HL-60 (cell line): ENCODE results near the gene KCNF1.

ENCODE experiments used
- DNase-seq, 2 experiments: peaks; one replicate each; pipeline ENCODE4 v3.0.0-alpha.2; 2010 to 2020; ENCODE audit warnings: low read depth in 1 of 2, low spot score in 1 of 2
- H3K27ac ChIP-seq: fragments of 250-450 bp; sonication (Bioruptor Pico); replicated peaks from 2 replicates; pipeline ENCODE4 v1.5.1; 2020; ENCODE audit warnings: mild to moderate bottlenecking, moderate library complexity
- H3K27me3 ChIP-seq: fragments of 250-450 bp; sonication (Bioruptor Pico); 2 replicates; pipeline ENCODE4 v1.5.1; 2021; ENCODE audit warnings: mild to moderate bottlenecking, moderate library complexity; ENCODE audit not compliant: insufficient read depth, poor library complexity, severe bottlenecking
- H3K4me3 ChIP-seq: replicated peaks from 2 replicates; pipeline ENCODE4 v1.5.1; 2011; ENCODE audit warnings: mild to moderate bottlenecking, control low read depth, low read length; ENCODE audit not compliant: insufficient read depth
- GABPA ChIP-seq: IDR thresholded peaks from 2 replicates; pipeline ENCODE4 v1.6.1; 2012; ENCODE audit warnings: low read depth
- POLR2AphosphoS5 ChIP-seq: IDR thresholded peaks from 2 replicates; pipeline ENCODE4 v1.6.1; 2012; ENCODE audit warnings: low read depth
- REST ChIP-seq: IDR thresholded peaks from 2 replicates; pipeline ENCODE4 v1.6.1; 2012; ENCODE audit warnings: low read depth; ENCODE audit not compliant: insufficient replicate concordance
- SPI1 ChIP-seq: IDR thresholded peaks from 2 replicates; pipeline ENCODE4 v1.6.1; 2012; ENCODE audit warnings: low read depth, mild to moderate bottlenecking, borderline replicate concordance
- TF ChIP-seq, protein P1 (sequence below): IDR thresholded peaks from one replicate; pipeline ENCODE4 v1.5.1; 2011; ENCODE audit warnings: low read length, control low read depth, inconsistent platforms; ENCODE audit not compliant: insufficient read depth

Gene KCNF1

GRCh38 chr2:10871978-10872377, 39.8 kb upstream of the KCNF1 start:
- no peak overlapping the region for H3K27ac ChIP-seq
- peaks cover 3% of the 10 kb centered on the region for H3K27me3 ChIP-seq
- no peak for TF ChIP-seq REST
- TF ChIP-seq, protein P1, sequence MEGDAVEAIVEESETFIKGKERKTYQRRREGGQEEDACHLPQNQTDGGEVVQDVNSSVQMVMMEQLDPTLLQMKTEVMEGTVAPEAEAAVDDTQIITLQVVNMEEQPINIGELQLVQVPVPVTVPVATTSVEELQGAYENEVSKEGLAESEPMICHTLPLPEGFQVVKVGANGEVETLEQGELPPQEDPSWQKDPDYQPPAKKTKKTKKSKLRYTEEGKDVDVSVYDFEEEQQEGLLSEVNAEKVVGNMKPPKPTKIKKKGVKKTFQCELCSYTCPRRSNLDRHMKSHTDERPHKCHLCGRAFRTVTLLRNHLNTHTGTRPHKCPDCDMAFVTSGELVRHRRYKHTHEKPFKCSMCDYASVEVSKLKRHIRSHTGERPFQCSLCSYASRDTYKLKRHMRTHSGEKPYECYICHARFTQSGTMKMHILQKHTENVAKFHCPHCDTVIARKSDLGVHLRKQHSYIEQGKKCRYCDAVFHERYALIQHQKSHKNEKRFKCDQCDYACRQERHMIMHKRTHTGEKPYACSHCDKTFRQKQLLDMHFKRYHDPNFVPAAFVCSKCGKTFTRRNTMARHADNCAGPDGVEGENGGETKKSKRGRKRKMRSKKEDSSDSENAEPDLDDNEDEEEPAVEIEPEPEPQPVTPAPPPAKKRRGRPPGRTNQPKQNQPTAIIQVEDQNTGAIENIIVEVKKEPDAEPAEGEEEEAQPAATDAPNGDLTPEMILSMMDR = no peak
- TF ChIP-seq POLR2AphosphoS5 = no peak
- no peak for TF ChIP-seq GABPA
- TF ChIP-seq SPI1 = no peak
- no peak overlapping the region for H3K4me3 ChIP-seq
- no peak for DNase-seq

GRCh38 chr2:10873171-10873570, 38.6 kb upstream of the KCNF1 start:
- H3K27ac ChIP-seq = no peak overlapping the region
- peaks cover 7% of the 10 kb centered on the region for H3K27me3 ChIP-seq
- TF ChIP-seq GABPA (no peak), POLR2AphosphoS5 (no peak), SPI1 (no peak), REST (no peak)
- TF ChIP-seq, protein P1 = no peak
- H3K4me3 ChIP-seq = no peak overlapping the region
- DNase-seq = no peak

- no peak overlapping the region for H3K4me3 ChIP-seq
- H3K27me3 ChIP-seq = peaks cover 7% of the 10 kb centered on the region
- TF ChIP-seq, protein P1 = no peak
- TF ChIP-seq POLR2AphosphoS5 = no peak
- no peak for TF ChIP-seq SPI1
- TF ChIP-seq REST = no peak
- TF ChIP-seq GABPA = no peak
- H3K27ac ChIP-seq = no peak overlapping the region
- no peak for DNase-seq
Measured at GRCh38 chr2:10873790-10874437, 37.8 kb upstream of the KCNF1 start.
